HG03521 (cell line): ENCODE results near the gene OR7G3.

Source experiments
- ATAC-seq: cut with Tn5 transposase; IDR thresholded peaks from one replicate; pipeline ENCODE4 v1.9.1; 2021; ENCODE audit warnings: mild to moderate bottlenecking, moderate library complexity; ENCODE audit not compliant: unreplicated experiment

Gene OR7G3

GRCh38 chr19:9109959-9110358 is 16.8 kb downstream of the OR7G3 start:
- no peak for ATAC-seq

- ATAC-seq: no peak
These were observed 19.4 kb downstream of the OR7G3 start, which contains the start of gene OR7G2 for GRCh38 chr19:9107375-9107774. OR7G2 (minus strand) TSS chr19:9107475; CDS start chr19:9103243, 4,232 bp downstream.

GRCh38 chr19:9086761-9087160 is 40.0 kb downstream of the OR7G3 start, which contains the start of gene OR1M1:
OR1M1 (plus strand) TSS chr19:9087061; CDS start chr19:9093245, 6,184 bp downstream.
- no peak for ATAC-seq

GRCh38 chr19:9078651-9079050 is 48.1 kb downstream of the OR7G3 start:
- ATAC-seq: no peak

- no peak for ATAC-seq
These were observed 49.8 kb downstream of the OR7G3 start for GRCh38 chr19:9076901-9077300.
